Caco-2 (cell line): Measurements from ENCODE around the gene ALKBH3. TPM values are rescaled to one million over a fixed set of nuclear protein-coding genes. Genes with fewer than 3 reads are reported as not detected.

Experiments
- BruUV-seq: library from RNA; stranded (reverse); fragments of 400-500 nt; replicated peaks from 2 replicates; lab custom pipeline; 2021; lab: Mats Ljungman, UMichigan
- CTCF ChIA-PET: fragments of 300-600 bp; sonication (Branson Sonifier 250); formaldehyde crosslinking; loops from one replicate; lab custom pipeline; 2022; ENCODE audit warnings: antibody characterized with exemption; lab: Charles Lee
- POLR2A ChIA-PET: fragments of 300-600 bp; sonication (Branson Sonifier 250); formaldehyde crosslinking; loops from one replicate; lab custom pipeline; 2022; ENCODE audit warnings: antibody characterized with exemption; lab: Charles Lee
- DNase-seq, 2 experiments: peaks; one replicate each; pipeline versions ENCODE4 v3.0.0 to v3.0.0-alpha.2; 2020 to 2022
- H3K27me3 ChIP-seq: replicated peaks from 2 replicates; pipeline ENCODE4 v1.6.0; 2011; ENCODE audit warnings: low read length; ENCODE audit not compliant: control insufficient read depth, insufficient read depth
- H3K36me3 ChIP-seq: 2 replicates; pipeline ENCODE4 v1.5.1; 2011; ENCODE audit warnings: low read length; ENCODE audit not compliant: control insufficient read depth, insufficient read depth
- H3K4me1 ChIP-seq: fragments of 250-450 bp; sonication (Bioruptor Pico); 2 replicates; pipeline ENCODE4 v1.5.1; 2020; ENCODE audit warnings: mild to moderate bottlenecking
- H3K4me3 ChIP-seq: 2 replicates; pipeline ENCODE4 v1.5.1; 2011; ENCODE audit warnings: low read depth, mild to moderate bottlenecking, control low read depth, low read length
- H3K9me3 ChIP-seq: fragments of 250-450 bp; sonication (Bioruptor Pico); 2 replicates; pipeline ENCODE4 v1.5.1; 2020; ENCODE audit warnings: mild to moderate bottlenecking, moderate library complexity
- H3K27ac Mint-ChIP-seq: one replicate; pipeline ENCODE4 v1.8.0; 2022; ENCODE audit warnings: mixed read lengths; ENCODE audit not compliant: unreplicated experiment
- H3K27me3 Mint-ChIP-seq: one replicate; pipeline ENCODE4 v1.8.0; 2022; ENCODE audit warnings: mixed read lengths; ENCODE audit not compliant: insufficient read depth, unreplicated experiment
- H3K36me3 Mint-ChIP-seq: one replicate; pipeline ENCODE4 v1.8.0; 2022; ENCODE audit warnings: mild to moderate bottlenecking, mixed read lengths; ENCODE audit not compliant: insufficient read depth, unreplicated experiment
- H3K4me1 Mint-ChIP-seq: one replicate; pipeline ENCODE4 v1.8.0; 2022; ENCODE audit warnings: low read depth, mixed read lengths; ENCODE audit not compliant: unreplicated experiment
- H3K4me3 Mint-ChIP-seq: one replicate; pipeline ENCODE4 v1.8.0; 2022; ENCODE audit warnings: mild to moderate bottlenecking, moderate library complexity, mixed read lengths; ENCODE audit not compliant: unreplicated experiment
- H3K9me3 Mint-ChIP-seq: one replicate; pipeline ENCODE4 v1.8.0; 2022; ENCODE audit warnings: mixed read lengths; ENCODE audit not compliant: unreplicated experiment
- CTCF ChIP-seq, 2 experiments: fragments of 200-600 bp in 1 of 2; IDR thresholded peaks; 1 replicate in 1 of 2; 2 replicates in 1 of 2; pipeline versions ENCODE4 v1.5.1 to v1.8.0; 2011 to 2022; ENCODE audit warnings: antibody characterized with exemption in 1 of 2, control low read depth in 1 of 2, inconsistent platforms in 1 of 2, low read depth in 1 of 2, low read length in 1 of 2, mild to moderate bottlenecking in 1 of 2, moderate library complexity in 1 of 2; ENCODE audit not compliant: insufficient read depth in 1 of 2, severe bottlenecking in 1 of 2, unreplicated experiment in 1 of 2
- intact Hi-C: fragments of 100-400 bp; cut with micrococcal nuclease; formaldehyde crosslinking; loops from one replicate; pipeline ENCODE4 v1.10.0; 2022; ENCODE audit not compliant: unreplicated experiment
- total RNA-seq: library from RNA; stranded (reverse); gene quantifications from 2 replicates; pipeline ENCODE4 v1.2.3, GENCODE V29; 2022

ALKBH3 gene
- total RNA-seq, 1 experiment from 2014 or later = 42.4 TPM

- Histone ChIP-seq H3K4me3 (no peak overlapping the region), H3K27me3 (no peaks in the 10 kb centered on the region; the same call in 1 of the 2 replicates), H3K4me1 (no peaks in the 10 kb centered on the region), H3K36me3 (no peaks in the 10 kb centered on the region), H3K9me3 (no peaks in the 10 kb centered on the region)
- Mint-ChIP-seq H3K4me3 (no peak overlapping the region), H3K27me3 (peaks cover 17% of the 10 kb centered on the region), H3K27ac (no peak overlapping the region), H3K9me3 (no peaks in the 10 kb centered on the region), H3K36me3 (peaks cover 5% of the 10 kb centered on the region), H3K4me1 (peaks cover 7% of the 10 kb centered on the region)
- CTCF ChIA-PET = interaction anchor here (0.6 kb wide), 1 partner anchor 308 kb away, joined by 3 read pairs; no protein-coding TSS in a partner anchor
- POLR2A ChIA-PET = no interaction called here
- no peak for DNase-seq
- intact Hi-C loops = no loop called here
- BruUV-seq = no TSS peak
- no peak for TF ChIP-seq CTCF (IDR thresholded peaks at IDR 0.05; ENCODE audit: insufficient read depth in 1 of 2, low read depth in 1 of 2, low read length in 1 of 2, severe bottlenecking in 1 of 2, unreplicated experiment in 1 of 2)
Measured at GRCh38 chr11:43936076-43936475, 55.4 kb downstream of the ALKBH3 start.

- Histone ChIP-seq H3K4me1 (no peaks in the 10 kb centered on the region), H3K4me3 (no peak overlapping the region), H3K27me3 (no peaks in the 10 kb centered on the region; the same call in 1 of the 2 replicates), H3K36me3 (no peaks in the 10 kb centered on the region), H3K9me3 (no peaks in the 10 kb centered on the region)
- H3K27ac Mint-ChIP-seq = no peak overlapping the region
- BruUV-seq = no TSS peak
- no peak for DNase-seq
- intact Hi-C loops = no loop called here
- TF ChIP-seq CTCF (IDR thresholded peaks at IDR 0.05; ENCODE audit: insufficient read depth in 1 of 2, low read depth in 1 of 2, low read length in 1 of 2, severe bottlenecking in 1 of 2, unreplicated experiment in 1 of 2) = no peak
- H3K9me3 Mint-ChIP-seq = no peaks in the 10 kb centered on the region
- ChIA-PET POLR2A (no interaction called here), CTCF (interaction anchor here (0.6 to 1.4 kb wide), 2 partner anchors 48 to 99 kb away, joined by 4 to 6 read pairs; no protein-coding TSS in a partner anchor)
- H3K27me3 Mint-ChIP-seq = peaks cover 25% of the 10 kb centered on the region
- peaks cover 11% of the 10 kb centered on the region for H3K36me3 Mint-ChIP-seq
- H3K4me3 Mint-ChIP-seq = no peak overlapping the region
- peaks cover 14% of the 10 kb centered on the region for H3K4me1 Mint-ChIP-seq
Measured at GRCh38 chr11:43937434-43938411, 57.1 kb downstream of the ALKBH3 start.

- Histone ChIP-seq H3K27me3 (peaks cover 11% of the 10 kb centered on the region), H3K4me1 (peaks cover 8% of the 10 kb centered on the region), H3K4me3 (no peak overlapping the region; the same call in 1 of the 2 replicates), H3K9me3 (no peaks in the 10 kb centered on the region), H3K36me3 (no peaks in the 10 kb centered on the region)
- Mint-ChIP-seq H3K4me1 (peaks cover 20% of the 10 kb centered on the region), H3K4me3 (peak overlapping the region; percentile 81), H3K36me3 (peaks cover 17% of the 10 kb centered on the region), H3K27ac (no peak overlapping the region), H3K9me3 (no peaks in the 10 kb centered on the region), H3K27me3 (peaks cover 30% of the 10 kb centered on the region)
- no peak for DNase-seq
- no TSS peak for BruUV-seq
- intact Hi-C loops = no loop called here
- CTCF ChIA-PET = interaction anchor here (0.6 to 1.8 kb wide), 2 partner anchors 52 to 124 kb away, joined by 4 to 5 read pairs; no protein-coding TSS in a partner anchor
- POLR2A ChIA-PET = no interaction called here
- no peak for TF ChIP-seq CTCF (IDR thresholded peaks at IDR 0.05; ENCODE audit: insufficient read depth in 1 of 2, low read depth in 1 of 2, low read length in 1 of 2, severe bottlenecking in 1 of 2, unreplicated experiment in 1 of 2)
Measured at GRCh38 chr11:43941257-43941994, 60.8 kb downstream of the ALKBH3 start.
